Fibroblast of villous mesenchyme (primary cell): ENCODE measurements around the gene RIIAD1. TPM values are rescaled to one million over a fixed set of nuclear protein-coding genes. Genes with fewer than 3 reads are reported as not detected.
"Not testable (repeated sequence)": the region's sequence is repeated elsewhere in the genome, so short reads cannot be mapped to it uniquely, and the experiment has no call there.

Experiments
- DNase-seq: peaks from one replicate; pipeline ENCODE4 v3.0.0-alpha.2; 2010; ENCODE audit warnings: low read depth
- H3K4me3 ChIP-seq: 2 replicates; pipeline ENCODE4 v1.5.1; 2011; ENCODE audit warnings: low read depth, mild to moderate bottlenecking, low read length
- CTCF ChIP-seq: IDR thresholded peaks from 2 replicates; pipeline ENCODE4 v1.5.1; 2012; ENCODE audit warnings: low read depth, mild to moderate bottlenecking, low read length; ENCODE audit not compliant: insufficient read depth
- total RNA-seq: library from RNA; depleted of rRNA; stranded (reverse); fragments of >200 nt; gene quantifications from 2 replicates; pipeline ENCODE4 v1.2.3, GENCODE V29; 2012

The RIIAD1 gene
- total RNA-seq, 1 donor = not detected

GRCh38 chr1:151733126-151733525 is 11.8 kb downstream of the RIIAD1 start:
- no peak for TF ChIP-seq CTCF
- no peak for DNase-seq
- no peak overlapping the region for H3K4me3 ChIP-seq

GRCh38 chr1:151733995-151734394 is 12.7 kb downstream of the RIIAD1 start:
- DNase-seq, H3K4me3 ChIP-seq: not testable (repeated sequence)

GRCh38 chr1:151737026-151737425 is 15.7 kb downstream of the RIIAD1 start:
- DNase-seq = no peak
- no peak for TF ChIP-seq CTCF

GRCh38 chr1:151737479-151737878 is 16.2 kb downstream of the RIIAD1 start:
- TF ChIP-seq CTCF = no peak
- no peak for DNase-seq
- no peak overlapping the region for H3K4me3 ChIP-seq

More at GRCh38 chr1:151737026-151737425, 15.7 kb downstream of the RIIAD1 start:
- H3K4me3 ChIP-seq = no peak overlapping the region

- no peak for TF ChIP-seq CTCF
Observed at GRCh38 chr1:151739590-151740355, 18.5 kb downstream of the RIIAD1 start.

GRCh38 chr1:151741516-151741915 is 20.2 kb downstream of the RIIAD1 start:
- H3K4me3 ChIP-seq = no peak overlapping the region
- DNase-seq = no peak
- no peak for TF ChIP-seq CTCF

More at GRCh38 chr1:151739590-151740355, 18.5 kb downstream of the RIIAD1 start:
- no peak for DNase-seq
- H3K4me3 ChIP-seq = no peak overlapping the region

- TF ChIP-seq CTCF = no peak
- DNase-seq = peak; percentile 9
- H3K4me3 ChIP-seq = no peak overlapping the region
Observed at GRCh38 chr1:151756291-151756690, 35.0 kb downstream of the RIIAD1 start.
